Tibial artery (tissue), 4 donors: ENCODE results near the gene DNAJA4.

ENCODE experiments used
- DNase-seq, 2 donors: peaks; one replicate each; pipeline ENCODE4 v3.0.0-alpha.2; 2019
- H3K27ac ChIP-seq, 2 donors: fragments of 200-600 bp; sonication (generic) in 1 of 2; 1 replicate in 1 of 2; 2 replicates in 1 of 2; pipeline ENCODE4 v1.5.1; 2018 to 2019; ENCODE audit warnings: mild to moderate bottlenecking in 1 of 2
- H3K27me3 ChIP-seq, 2 donors: fragments of 200-600 bp; sonication (generic) in 1 of 2; one replicate each; pipeline versions ENCODE4 v1.5.1 to v1.6.0; 2016 to 2019
- H3K36me3 ChIP-seq, 3 donors: fragments of 200-600 bp; sonication (generic) in 2 of 3; one replicate each; pipeline ENCODE4 v1.5.1; 2016 to 2019; ENCODE audit warnings: mild to moderate bottlenecking in 2 of 3
- H3K4me1 ChIP-seq, 4 donors: fragments of 200-600 bp; sonication (generic) in 2 of 4; 1 replicate in 3 of 4; 2 replicates in 1 of 4; pipeline ENCODE4 v1.5.1; 2016 to 2019
- H3K4me3 ChIP-seq, 2 donors: fragments of 200-600 bp; sonication (generic) in 1 of 2; 1 replicate in 1 of 2; 2 replicates in 1 of 2; pipeline ENCODE4 v1.5.1; 2018 to 2019; ENCODE audit warnings: mild to moderate bottlenecking in 2 of 2
- H3K9me3 ChIP-seq, 3 donors: fragments of 200-600 bp; sonication (generic) in 1 of 3; one replicate each; pipeline ENCODE4 v1.5.1; 2016 to 2019
- CTCF ChIP-seq, 2 experiments: fragments of 200-600 bp in 1 of 2; fragments of 450-650 bp in 1 of 2; IDR thresholded peaks; one replicate each; pipeline ENCODE4 v1.5.1; 2017 to 2019; ENCODE audit warnings: antibody characterized with exemption in 2 of 2, mild to moderate bottlenecking in 1 of 2, moderate library complexity in 1 of 2
- intact Hi-C: fragments of 100-400 bp; cut with DNase I; formaldehyde crosslinking; loops from one replicate; pipeline ENCODE4 v1.15.0; 2023; ENCODE audit warnings: low total_unique reads

DNAJA4 gene

GRCh38 chr15:78241017-78241416, 23.3 kb upstream of the DNAJA4 start:
- Histone ChIP-seq H3K9me3 (no peaks in the 10 kb centered on the region), H3K4me3 (no peak overlapping the region), H3K4me1 (peaks cover 0 to 4% (median 0%) of the 10 kb centered on the region in 4 donors), H3K36me3 (no peaks in the 10 kb centered on the region), H3K27me3 (peaks cover 0 to 6% of the 10 kb centered on the region in 2 donors), H3K27ac (no peak overlapping the region)
- intact Hi-C loops: loop anchor here (5.0 kb wide), 1 partner anchor 129 kb away; no protein-coding TSS in a partner anchor
- DNase-seq: peak; percentile 83 to 86
- TF ChIP-seq CTCF (IDR thresholded peaks at IDR 0.05): peak; percentile 80 to 81

- TF ChIP-seq CTCF (IDR thresholded peaks at IDR 0.05): no peak
- Histone ChIP-seq H3K27ac (no peak overlapping the region), H3K27me3 (peaks cover 0 to 6% of the 10 kb centered on the region in 2 donors), H3K4me3 (no peak overlapping the region), H3K36me3 (no peaks in the 10 kb centered on the region), H3K4me1 (peaks cover 0 to 4% (median 0%) of the 10 kb centered on the region in 4 donors), H3K9me3 (no peaks in the 10 kb centered on the region)
- no peak for DNase-seq
- intact Hi-C loops: loop anchor here (5.0 kb wide), 1 partner anchor 130 kb away; no protein-coding TSS in a partner anchor
Measured at GRCh38 chr15:78242128-78242527, 22.2 kb upstream of the DNAJA4 start.

- Histone ChIP-seq H3K27ac (no peak overlapping the region), H3K27me3 (peaks cover 0 to 6% of the 10 kb centered on the region in 2 donors), H3K4me1 (peaks cover 0 to 4% (median 0%) of the 10 kb centered on the region in 4 donors), H3K4me3 (no peak overlapping the region), H3K9me3 (no peaks in the 10 kb centered on the region), H3K36me3 (no peaks in the 10 kb centered on the region)
- DNase-seq: no peak
- TF ChIP-seq CTCF (IDR thresholded peaks at IDR 0.05): no peak
- intact Hi-C loops: loop anchor here (5.0 kb wide), 1 partner anchor 131 kb away; no protein-coding TSS in a partner anchor
Measured at GRCh38 chr15:78243058-78243457, 21.3 kb upstream of the DNAJA4 start.

GRCh38 chr15:78243491-78243941, 20.8 kb upstream of the DNAJA4 start:
- DNase-seq: no peak
- no peak overlapping the region for H3K27ac ChIP-seq
- intact Hi-C loops: loop anchor here (5.0 kb wide), 1 partner anchor 131 kb away; no protein-coding TSS in a partner anchor
- no peak overlapping the region for H3K4me3 ChIP-seq
- H3K36me3 ChIP-seq: no peaks in the 10 kb centered on the region
- no peaks in the 10 kb centered on the region for H3K9me3 ChIP-seq
- H3K27me3 ChIP-seq: peaks cover 0 to 6% of the 10 kb centered on the region in 2 donors
- peaks cover 0 to 4% (median 0%) of the 10 kb centered on the region in 4 donors for H3K4me1 ChIP-seq
- no peak for TF ChIP-seq CTCF (IDR thresholded peaks at IDR 0.05)

- Histone ChIP-seq H3K4me1 (peaks cover 0 to 4% (median 0%) of the 10 kb centered on the region in 4 donors), H3K27ac (no peak overlapping the region), H3K27me3 (peaks cover 0 to 6% of the 10 kb centered on the region in 2 donors), H3K4me3 (no peak overlapping the region), H3K36me3 (no peaks in the 10 kb centered on the region), H3K9me3 (no peaks in the 10 kb centered on the region)
- intact Hi-C loops: loop anchor here (5.0 kb wide), 1 partner anchor 132 kb away; no protein-coding TSS in a partner anchor
- no peak for DNase-seq
- TF ChIP-seq CTCF (IDR thresholded peaks at IDR 0.05): no peak
Measured at GRCh38 chr15:78244101-78244500, 20.3 kb upstream of the DNAJA4 start.
